ENCODE results near the gene CIDEC. TPM values are rescaled to one million over a fixed set of nuclear protein-coding genes. Genes with fewer than 3 reads are reported as not detected.

The CIDEC gene
- total and polyA plus RNA-seq, 2 of the 13 experiments (the other 11 are each of a cell fraction or from before 2014, with no cell fraction given), result 2.5 to 10.4 TPM

GRCh38 chr3:9890249-9891071 is 10.4 kb upstream of the CIDEC start, which contains the start of gene JAGN1 (continued):
- TF ChIP-seq ATF3 (CRISPR knock-in tag; IDR thresholded peaks at IDR 0.05) (peak; percentile 59; the same call in 1 of the 2 replicates), FOXK2 (IDR thresholded peaks at IDR 0.05) (no peak), ZSCAN29 (CRISPR knock-in tag; conservative IDR thresholded peaks at IDR 0.05) (no peak), ZNF800 (CRISPR knock-in tag; IDR thresholded peaks at IDR 0.05) (peak; percentile 62; the same call in 1 of the 2 replicates), ZNF496 (CRISPR knock-in tag; IDR thresholded peaks at IDR 0.05; ENCODE audit: insufficient replicate concordance) (no peak), ZMYM2 (CRISPR knock-in tag; IDR thresholded peaks at IDR 0.05) (peak; percentile 82; the same call in 1 of the 2 replicates), NFIB (CRISPR knock-in tag; IDR thresholded peaks at IDR 0.05; ENCODE audit: borderline replicate concordance) (no peak), CHD4 (IDR thresholded peaks at IDR 0.05; ENCODE audit: borderline replicate concordance, low read length) (no peak), SP5 (CRISPR knock-in tag; IDR thresholded peaks at IDR 0.05; ENCODE audit: borderline replicate concordance, low read depth) (peak; percentile 15; the same call in 1 of the 2 replicates), NFE2L2 (IDR thresholded peaks at IDR 0.05; ENCODE audit: low read length) (no peak), CEBPZ (IDR thresholded peaks at IDR 0.05; ENCODE audit: low read length) (no peak), ZNF335 (CRISPR knock-in tag; IDR thresholded peaks at IDR 0.05) (peak; percentile 41; the same call in 1 of the 2 replicates), NONO (IDR thresholded peaks at IDR 0.05) (no peak), NONO (CRISPR knock-in tag; conservative IDR thresholded peaks at IDR 0.05) (0 out of 2 replicates have a peak, but pooled peaks have one; percentile 55), KDM4B (CRISPR knock-in tag; IDR thresholded peaks at IDR 0.05) (peak; percentile 70; the same call in 1 of the 2 replicates), CCDC6 (CRISPR knock-in tag; IDR thresholded peaks at IDR 0.05) (peak; percentile 37; the same call in 1 of the 2 replicates), ZNF180 (CRISPR knock-in tag; IDR thresholded peaks at IDR 0.05; ENCODE audit: borderline replicate concordance, low read depth) (peak; percentile 85), MTF2 (CRISPR knock-in tag; IDR thresholded peaks at IDR 0.05; ENCODE audit: borderline replicate concordance) (peak; percentile 50; the same call in 1 of the 2 replicates), SNAI1 (CRISPR knock-in tag; IDR thresholded peaks at IDR 0.05; ENCODE audit: borderline replicate concordance) (peak; percentile 88), BHLHE40 (IDR thresholded peaks at IDR 0.05; ENCODE audit: low read length) (no peak), GABPB1 (CRISPR knock-in tag; IDR thresholded peaks at IDR 0.05) (peak; percentile 98), ZNF589 (CRISPR knock-in tag; conservative IDR thresholded peaks at IDR 0.05) (no peak), KDM6A (CRISPR knock-in tag; IDR thresholded peaks at IDR 0.05; ENCODE audit: low read depth) (no peak), DMAP1 (CRISPR knock-in tag; IDR thresholded peaks at IDR 0.05) (peak; percentile 96), KDM2A (CRISPR knock-in tag; IDR thresholded peaks at IDR 0.05; ENCODE audit: borderline replicate concordance, low read depth) (peak; percentile 85), SIN3B (IDR thresholded peaks at IDR 0.05; ENCODE audit: low read length) (no peak), ZNF644 (CRISPR knock-in tag; IDR thresholded peaks at IDR 0.05; ENCODE audit: low read depth) (no peak), ISX (CRISPR knock-in tag; conservative IDR thresholded peaks at IDR 0.05) (peak; percentile 90)

Data from HepG2 (cell line).